ENCODE data around the gene CHST10.

- no peak for TF ChIP-seq CTCF (IDR thresholded peaks at IDR 0.05; ENCODE audit: poor library complexity, severe bottlenecking)
- TF ChIP-seq MXI1 (conservative IDR thresholded peaks at IDR 0.05; ENCODE audit: poor library complexity, severe bottlenecking): no peak
- TF ChIP-seq RAD21 (conservative IDR thresholded peaks at IDR 0.05): no peak
- no peak for TF ChIP-seq EZH2 (IDR thresholded peaks at IDR 0.05; ENCODE audit: borderline replicate concordance, insufficient read depth, low read length, poor library complexity, severe bottlenecking)
- no peak for TF ChIP-seq POLR2AphosphoS5 (IDR thresholded peaks at IDR 0.05)
- TF ChIP-seq REST (IDR thresholded peaks at IDR 0.05; ENCODE audit: borderline replicate concordance): no peak
- no peak for TF ChIP-seq SMC3 (conservative IDR thresholded peaks at IDR 0.05; ENCODE audit: poor library complexity)
Observed at GRCh38 chr2:100376836-100377235, 40.6 kb downstream of the CHST10 start.

Data from neural cell (in vitro differentiated cells).